ENCODE data around the gene ZNF516.

The ZNF516 gene

GRCh38 chr18:76343938-76344569 lies 151.0 kb downstream of the ZNF516 start:
- no peak for DNase-seq (ENCODE audit: low read depth in 2 of 2)

- no peak for DNase-seq (ENCODE audit: low read depth in 2 of 2)
These were observed 154.6 kb downstream of the ZNF516 start for GRCh38 chr18:76340410-76340809.

- DNase-seq (ENCODE audit: low read depth in 2 of 2): no peak
These were observed 155.8 kb downstream of the ZNF516 start for GRCh38 chr18:76339246-76339620.

- no peak for DNase-seq (ENCODE audit: low read depth in 2 of 2)
These were observed 156.3 kb downstream of the ZNF516 start for GRCh38 chr18:76338619-76339245.

GRCh38 chr18:76338088-76338487 lies 157.0 kb downstream of the ZNF516 start:
- DNase-seq (ENCODE audit: low read depth in 2 of 2): no peak

- DNase-seq (ENCODE audit: low read depth in 2 of 2): no peak
These were observed 159.0 kb downstream of the ZNF516 start for GRCh38 chr18:76335859-76336640.

DNA sequence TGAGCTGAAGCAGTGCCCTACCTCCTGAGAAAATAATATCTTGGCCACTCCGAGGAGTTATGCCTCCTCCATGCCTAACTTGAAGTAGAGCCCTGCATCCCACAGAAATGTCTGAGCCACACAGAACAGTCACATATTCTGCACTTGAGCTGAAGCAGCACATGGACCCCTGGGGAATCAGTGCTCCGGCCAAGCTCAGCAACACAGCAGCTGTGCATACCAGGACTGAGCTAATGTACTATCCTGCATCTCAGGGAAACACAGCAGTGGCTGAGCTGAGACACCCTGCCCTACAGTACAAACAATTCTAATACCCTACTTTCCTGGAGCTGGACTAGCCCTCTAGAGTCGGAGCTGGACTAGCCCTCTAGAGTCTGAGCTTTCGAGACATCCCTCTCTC lies 166.9 kb downstream of the ZNF516 start:
- no peak for DNase-seq (ENCODE audit: low read depth in 2 of 2)

DNA sequence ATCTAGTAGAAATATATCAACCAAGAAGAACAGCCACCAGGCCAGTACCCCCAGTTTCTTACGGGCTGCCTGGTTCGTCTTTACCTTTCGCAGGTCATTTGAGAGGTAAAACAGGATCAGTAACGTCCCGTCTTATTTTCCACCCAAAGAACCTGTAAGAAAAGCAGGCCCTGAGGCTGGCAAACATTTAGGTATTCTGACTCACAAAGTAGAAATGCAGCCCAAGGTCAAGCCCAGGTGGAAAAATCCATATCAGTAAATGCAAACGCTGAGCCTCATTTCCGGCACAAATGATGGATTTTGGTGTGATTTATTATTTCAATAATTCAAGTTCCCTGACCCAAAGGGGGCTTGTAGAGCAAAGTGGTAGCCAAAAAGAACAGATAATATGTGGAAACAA lies 171.2 kb downstream of the ZNF516 start:
- no peak for DNase-seq (ENCODE audit: low read depth in 2 of 2)

- no peak for DNase-seq (ENCODE audit: low read depth in 2 of 2)
These were observed 172.4 kb downstream of the ZNF516 start for GRCh38 chr18:76322686-76323085.

DNA sequence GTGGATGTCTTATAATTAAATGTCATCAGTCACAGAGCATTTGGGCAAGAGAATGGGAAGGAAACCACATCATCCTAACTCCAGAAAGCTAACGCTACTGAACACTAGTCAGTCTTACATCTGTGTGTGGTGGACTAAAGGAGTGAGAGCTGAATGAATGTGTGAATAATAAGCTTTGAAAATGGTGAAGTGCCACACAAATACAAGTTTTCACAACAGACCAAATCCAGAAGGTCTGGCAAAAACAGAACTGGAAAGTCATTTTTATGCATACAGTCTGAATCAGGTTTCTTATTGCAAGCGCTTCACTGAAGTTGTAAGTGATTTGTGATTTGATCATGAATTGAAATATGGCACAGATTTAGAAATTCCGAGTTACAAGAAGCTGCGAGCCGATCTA lies 175.7 kb downstream of the ZNF516 start:
- no peak for DNase-seq (ENCODE audit: low read depth in 2 of 2)

DNA sequence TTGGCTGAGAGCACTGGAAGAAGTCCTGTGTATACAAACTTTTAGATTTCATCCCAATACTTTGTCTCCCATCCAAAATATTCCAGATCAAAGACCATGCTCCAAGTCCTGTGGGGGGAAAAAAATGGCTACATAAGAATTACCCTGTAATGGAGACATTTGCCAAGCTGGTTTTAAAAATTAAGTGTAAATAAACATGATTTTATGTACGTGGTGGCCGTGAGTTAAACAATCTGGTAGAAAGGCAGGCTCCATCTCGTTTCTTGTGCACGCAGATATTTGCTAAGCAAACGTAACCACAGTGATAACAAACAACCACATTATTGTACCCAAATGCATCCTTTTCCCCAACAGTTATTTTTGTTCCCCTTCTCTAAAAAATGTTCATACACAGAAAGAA lies 176.4 kb downstream of the ZNF516 start:
- no peak for DNase-seq (ENCODE audit: low read depth in 2 of 2)

- no peak for DNase-seq (ENCODE audit: low read depth in 2 of 2)
These were observed 177.9 kb downstream of the ZNF516 start for GRCh38 chr18:76317136-76317535.

GRCh38 chr18:76315722-76316230 lies 179.3 kb downstream of the ZNF516 start:
- no peak for DNase-seq (ENCODE audit: low read depth in 2 of 2)

DNA sequence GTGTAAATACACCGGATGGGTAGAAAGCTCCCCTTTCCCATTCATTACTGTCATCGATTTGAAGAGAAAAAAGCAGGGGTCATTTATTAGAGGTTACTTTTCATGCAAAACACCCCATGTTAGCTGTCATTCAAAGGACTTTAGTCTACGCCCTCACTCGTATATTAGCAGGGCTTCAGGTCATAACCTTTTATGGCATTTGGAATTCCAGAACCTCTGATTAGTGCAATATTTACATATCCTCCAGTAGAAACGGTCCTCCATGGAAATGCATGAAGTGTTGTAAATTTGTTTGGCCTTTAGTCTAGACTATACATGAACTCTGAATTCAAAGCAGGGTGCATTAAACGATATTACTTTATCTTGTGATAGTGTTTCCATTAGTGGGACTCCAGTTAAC lies 180.5 kb downstream of the ZNF516 start:
- DNase-seq (ENCODE audit: low read depth in 2 of 2): no peak

- DNase-seq (ENCODE audit: low read depth in 2 of 2): no peak
These were observed 181.0 kb downstream of the ZNF516 start for GRCh38 chr18:76314015-76314414.
